COLO668 (cell line): ENCODE measurements around the gene GTF3C1.

Experiments
- DNase-seq: peaks from one replicate; lab custom pipeline; 2025; ENCODE audit not compliant: unreplicated experiment; lab: John Stamatoyannopoulos, UW

GTF3C1 gene

GRCh38 chr16:27429330-27429871 lies 120.3 kb downstream of the GTF3C1 start:
- DNase-seq: no peak

- DNase-seq: no peak
Measured at GRCh38 chr16:27428026-27428785, 121.5 kb downstream of the GTF3C1 start.

GRCh38 chr16:27427538-27427937 lies 122.2 kb downstream of the GTF3C1 start:
- DNase-seq: no peak

GRCh38 chr16:27426423-27427408 lies 123.0 kb downstream of the GTF3C1 start:
- peak; percentile 17 for DNase-seq

- no peak for DNase-seq
Measured at GRCh38 chr16:27425961-27426360, 123.8 kb downstream of the GTF3C1 start.

GRCh38 chr16:27424772-27425498 lies 124.8 kb downstream of the GTF3C1 start:
- no peak for DNase-seq

GRCh38 chr16:27421961-27422740 lies 127.6 kb downstream of the GTF3C1 start:
- no peak for DNase-seq

GRCh38 chr16:27417047-27417671 lies 132.6 kb downstream of the GTF3C1 start:
- DNase-seq: no peak

- no peak for DNase-seq
Measured at GRCh38 chr16:27414788-27415431, 134.8 kb downstream of the GTF3C1 start.

- DNase-seq: no peak
Measured at GRCh38 chr16:27413956-27414355, 135.8 kb downstream of the GTF3C1 start.

GRCh38 chr16:27410761-27411160 lies 139.0 kb downstream of the GTF3C1 start:
- no peak for DNase-seq
